ENCODE measurements around the gene CMC4.

DNA sequence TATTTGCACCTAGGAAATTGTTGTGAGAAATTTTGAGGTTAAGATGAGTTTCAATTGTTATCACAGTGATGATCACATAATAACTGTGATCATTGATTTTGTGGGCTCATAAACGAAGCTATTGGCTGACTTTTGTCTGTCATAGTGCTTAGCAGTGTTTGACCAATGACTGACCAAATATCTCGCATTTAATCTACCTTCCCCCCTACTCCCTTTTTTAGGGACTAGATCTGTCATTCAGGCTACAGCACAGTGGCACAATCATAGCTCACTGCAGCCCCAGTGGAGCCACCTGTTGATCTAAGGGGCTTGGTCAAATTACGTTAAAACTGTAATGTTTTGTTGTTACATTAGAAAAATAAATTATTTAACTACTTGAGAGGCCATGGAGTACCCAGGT is 42.8 kb downstream of the CMC4 start:
- TF ChIP-seq, protein P1, sequence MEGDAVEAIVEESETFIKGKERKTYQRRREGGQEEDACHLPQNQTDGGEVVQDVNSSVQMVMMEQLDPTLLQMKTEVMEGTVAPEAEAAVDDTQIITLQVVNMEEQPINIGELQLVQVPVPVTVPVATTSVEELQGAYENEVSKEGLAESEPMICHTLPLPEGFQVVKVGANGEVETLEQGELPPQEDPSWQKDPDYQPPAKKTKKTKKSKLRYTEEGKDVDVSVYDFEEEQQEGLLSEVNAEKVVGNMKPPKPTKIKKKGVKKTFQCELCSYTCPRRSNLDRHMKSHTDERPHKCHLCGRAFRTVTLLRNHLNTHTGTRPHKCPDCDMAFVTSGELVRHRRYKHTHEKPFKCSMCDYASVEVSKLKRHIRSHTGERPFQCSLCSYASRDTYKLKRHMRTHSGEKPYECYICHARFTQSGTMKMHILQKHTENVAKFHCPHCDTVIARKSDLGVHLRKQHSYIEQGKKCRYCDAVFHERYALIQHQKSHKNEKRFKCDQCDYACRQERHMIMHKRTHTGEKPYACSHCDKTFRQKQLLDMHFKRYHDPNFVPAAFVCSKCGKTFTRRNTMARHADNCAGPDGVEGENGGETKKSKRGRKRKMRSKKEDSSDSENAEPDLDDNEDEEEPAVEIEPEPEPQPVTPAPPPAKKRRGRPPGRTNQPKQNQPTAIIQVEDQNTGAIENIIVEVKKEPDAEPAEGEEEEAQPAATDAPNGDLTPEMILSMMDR (IDR thresholded peaks at IDR 0.05; ENCODE audit: low read length): peak; percentile 21; the same call in 1 of the 2 replicates
- no peak for TF ChIP-seq EZH2 (IDR thresholded peaks at IDR 0.05; ENCODE audit: borderline replicate concordance, low read length)
